Activated CD4-positive, alpha-beta memory T cell treated with anti-CD3 and anti-CD28 coated beads for 36 hours (primary cell): Measurements from ENCODE around the gene BCL6B. TPM values are rescaled to one million over a fixed set of nuclear protein-coding genes. Genes with fewer than 3 reads are reported as not detected.

Experiments used
- CTCF ChIA-PET: fragments of 350-600 bp; sonication (Branson Sonifier 250); formaldehyde crosslinking; loops from one replicate; lab custom pipeline; 2021; ENCODE audit warnings: antibody characterized with exemption, inconsistent platforms; lab: Charles Lee
- POLR2A ChIA-PET: fragments of 350-600 bp; sonication (Branson Sonifier 250); formaldehyde crosslinking; loops from one replicate; lab custom pipeline; 2021; ENCODE audit warnings: antibody characterized with exemption; lab: Charles Lee
- DNase-seq: peaks from one replicate; pipeline ENCODE4 v3.0.0-alpha.2; 2020
- H3K27ac Mint-ChIP-seq: one replicate; pipeline ENCODE4 v1.8.0; 2021; ENCODE audit warnings: mixed read lengths
- H3K27me3 Mint-ChIP-seq: one replicate; pipeline ENCODE4 v1.8.0; 2021; ENCODE audit warnings: mixed read lengths
- H3K36me3 Mint-ChIP-seq: one replicate; pipeline ENCODE4 v1.8.0; 2021; ENCODE audit warnings: mixed read lengths
- H3K4me1 Mint-ChIP-seq: one replicate; pipeline ENCODE4 v1.8.0; 2021; ENCODE audit warnings: low read depth, mixed read lengths
- H3K4me3 Mint-ChIP-seq: one replicate; pipeline ENCODE4 v1.8.0; 2021; ENCODE audit warnings: mild to moderate bottlenecking, mixed read lengths
- H3K9me3 Mint-ChIP-seq: one replicate; pipeline ENCODE4 v1.8.0; 2021; ENCODE audit warnings: mixed read lengths
- intact Hi-C: fragments of 100-400 bp; cut with micrococcal nuclease; formaldehyde crosslinking; loops from one replicate; pipeline ENCODE4 v1.15.1; 2023
- total RNA-seq, 2 experiments: library from RNA; stranded (reverse); gene quantifications; one replicate each; pipeline ENCODE4 v1.2.3, GENCODE V29; 2021

The BCL6B gene
- total RNA-seq, 2 experiments from 2014 or later: 0.53 to 1.3 TPM

DNA sequence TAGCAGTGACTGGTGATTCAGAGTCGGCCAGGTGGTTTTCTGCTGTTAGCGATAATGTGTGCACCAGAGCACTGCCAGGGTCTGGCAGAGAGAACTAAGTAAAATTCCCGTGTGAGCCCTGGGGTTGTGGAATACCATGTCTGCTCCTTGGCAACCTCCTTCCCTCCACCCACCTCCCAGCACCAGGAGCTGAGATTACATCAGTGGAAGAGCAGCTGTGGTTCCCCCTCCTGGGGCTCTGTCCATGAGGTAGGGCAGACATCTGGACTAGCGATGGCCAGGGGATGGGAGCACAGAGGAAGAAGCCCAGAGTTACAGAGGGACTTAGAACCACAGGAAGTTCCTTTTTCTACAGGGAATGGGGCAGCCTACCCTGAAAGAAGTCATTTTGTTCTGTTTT is 41.4 kb downstream of the BCL6B start:
- ChIA-PET POLR2A (interaction anchor here (0.9 kb wide), 1 partner anchor 17 kb away, joined by 3 read pairs; no protein-coding TSS in a partner anchor), CTCF (no interaction called here)
- Mint-ChIP-seq H3K4me1 (peaks cover 16% of the 10 kb centered on the region), H3K9me3 (peaks cover 21% of the 10 kb centered on the region), H3K4me3 (no peak overlapping the region), H3K36me3 (peaks cover 6% of the 10 kb centered on the region), H3K27me3 (peaks cover 17% of the 10 kb centered on the region), H3K27ac (no peak overlapping the region)
- DNase-seq: no peak
- intact Hi-C loops: no loop called here

GRCh38 chr17:7067198-7067597 is 44.3 kb downstream of the BCL6B start:
- POLR2A ChIA-PET: no interaction called here
- Mint-ChIP-seq H3K27me3 (peaks cover 17% of the 10 kb centered on the region), H3K9me3 (peaks cover 21% of the 10 kb centered on the region), H3K4me1 (no peaks in the 10 kb centered on the region), H3K27ac (no peak overlapping the region), H3K4me3 (no peak overlapping the region), H3K36me3 (peaks cover 6% of the 10 kb centered on the region)
- intact Hi-C loops: no loop called here
- no peak for DNase-seq
- CTCF ChIA-PET: interaction anchor here (0.7 to 1.3 kb wide), 2 partner anchors 10 to 70 kb away, joined by 4 to 5 read pairs; no protein-coding TSS in a partner anchor

- no peak for DNase-seq
- Mint-ChIP-seq H3K4me1 (no peaks in the 10 kb centered on the region), H3K27me3 (peaks cover 12% of the 10 kb centered on the region), H3K27ac (no peak overlapping the region), H3K4me3 (no peak overlapping the region), H3K36me3 (peaks cover 6% of the 10 kb centered on the region), H3K9me3 (peaks cover 21% of the 10 kb centered on the region)
- ChIA-PET POLR2A (no interaction called here), CTCF (interaction anchor here (1.3 kb wide), 1 partner anchor 69 kb away, joined by 4 read pairs; no protein-coding TSS in a partner anchor)
- intact Hi-C loops: no loop called here
Observed at GRCh38 chr17:7068268-7068667, 45.4 kb downstream of the BCL6B start.

GRCh38 chr17:7070712-7071111 is 47.9 kb downstream of the BCL6B start:
- peaks cover 1% of the 10 kb centered on the region for H3K27me3 Mint-ChIP-seq
- H3K27ac Mint-ChIP-seq: no peak overlapping the region
- intact Hi-C loops: no loop called here
- peaks cover 21% of the 10 kb centered on the region for H3K9me3 Mint-ChIP-seq
- POLR2A ChIA-PET: no interaction called here
- H3K4me1 Mint-ChIP-seq: no peaks in the 10 kb centered on the region
- CTCF ChIA-PET: interaction anchor here (0.6 to 0.7 kb wide), 2 partner anchors 11 to 21 kb away, joined by 3 to 4 read pairs; no protein-coding TSS in a partner anchor
- peaks cover 6% of the 10 kb centered on the region for H3K36me3 Mint-ChIP-seq
- DNase-seq: no peak
- H3K4me3 Mint-ChIP-seq: no peak overlapping the region

- CTCF ChIA-PET: no interaction called here
- POLR2A ChIA-PET: no interaction called here
- Mint-ChIP-seq H3K27ac (no peak overlapping the region), H3K4me3 (no peak overlapping the region), H3K4me1 (no peaks in the 10 kb centered on the region), H3K9me3 (peaks cover 18% of the 10 kb centered on the region), H3K36me3 (peaks cover 4% of the 10 kb centered on the region), H3K27me3 (no peaks in the 10 kb centered on the region)
- intact Hi-C loops: no loop called here
- no peak for DNase-seq
Observed at GRCh38 chr17:7072406-7072805, 49.6 kb downstream of the BCL6B start.

DNA sequence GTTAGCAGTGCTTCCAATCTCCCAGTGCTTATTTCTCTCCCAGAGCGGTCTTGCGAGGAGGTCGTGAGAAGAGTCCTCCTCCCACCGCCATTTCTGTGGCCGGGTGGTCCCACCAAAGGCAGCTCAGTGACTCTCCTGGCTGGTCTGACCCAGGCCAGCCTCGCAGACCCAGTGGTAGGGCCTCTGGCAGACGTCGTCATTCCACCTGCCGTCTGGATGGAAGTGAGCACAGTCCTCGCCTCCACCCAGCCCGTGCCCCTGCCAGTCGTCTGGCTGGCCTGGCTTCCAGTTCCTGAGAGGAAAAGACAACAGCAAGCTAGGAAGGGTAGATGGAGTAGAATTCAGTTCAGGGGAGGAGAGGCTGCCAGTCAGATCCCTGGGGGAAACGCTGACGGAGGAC is 52.1 kb downstream of the BCL6B start:
- no peaks in the 10 kb centered on the region for H3K9me3 Mint-ChIP-seq
- intact Hi-C loops: no loop called here
- POLR2A ChIA-PET: no interaction called here
- CTCF ChIA-PET: interaction anchor here (1.5 kb wide), 1 partner anchor 231 kb away, joined by 4 read pairs; no protein-coding TSS in a partner anchor
- no peak overlapping the region for H3K4me3 Mint-ChIP-seq
- no peaks in the 10 kb centered on the region for H3K36me3 Mint-ChIP-seq
- H3K27me3 Mint-ChIP-seq: no peaks in the 10 kb centered on the region
- no peaks in the 10 kb centered on the region for H3K4me1 Mint-ChIP-seq
- DNase-seq: no peak
- H3K27ac Mint-ChIP-seq: no peak overlapping the region

- CTCF ChIA-PET: no interaction called here
- H3K27me3 Mint-ChIP-seq: no peaks in the 10 kb centered on the region
- no peak overlapping the region for H3K4me3 Mint-ChIP-seq
- H3K9me3 Mint-ChIP-seq: no peaks in the 10 kb centered on the region
- H3K4me1 Mint-ChIP-seq: peaks cover 19% of the 10 kb centered on the region
- H3K27ac Mint-ChIP-seq: no peak overlapping the region
- POLR2A ChIA-PET: no interaction called here
- intact Hi-C loops: no loop called here
- DNase-seq: no peak
- H3K36me3 Mint-ChIP-seq: no peaks in the 10 kb centered on the region
Observed at GRCh38 chr17:7077911-7078546, 55.2 kb downstream of the BCL6B start.

DNA sequence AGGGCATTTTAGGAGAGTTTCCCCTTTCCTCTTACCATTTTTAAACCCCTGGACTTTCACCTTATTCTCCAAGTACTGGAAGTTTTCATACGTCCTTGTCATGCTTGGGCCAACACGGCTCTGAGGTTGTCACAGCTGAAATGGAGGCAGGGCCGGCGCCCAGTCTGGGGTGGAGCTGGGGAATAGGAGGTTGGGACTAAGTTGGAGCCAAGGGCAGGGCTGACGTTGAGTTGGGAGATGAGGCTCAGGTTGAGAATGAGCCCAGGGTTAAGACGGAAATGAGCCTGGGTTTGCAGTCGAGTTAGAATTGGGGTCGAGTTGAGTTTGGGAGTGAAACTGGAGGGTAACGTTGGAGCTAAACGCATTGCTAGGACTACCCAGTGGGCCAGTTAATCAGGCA is 55.9 kb downstream of the BCL6B start:
- intact Hi-C loops: no loop called here
- no peak overlapping the region for H3K27ac Mint-ChIP-seq
- H3K27me3 Mint-ChIP-seq: no peaks in the 10 kb centered on the region
- H3K4me1 Mint-ChIP-seq: peaks cover 24% of the 10 kb centered on the region
- no peaks in the 10 kb centered on the region for H3K36me3 Mint-ChIP-seq
- ChIA-PET CTCF (interaction anchor here (1.1 kb wide), 1 partner anchor 57 kb away, joined by 3 read pairs; no protein-coding TSS in a partner anchor), POLR2A (no interaction called here)
- H3K9me3 Mint-ChIP-seq: no peaks in the 10 kb centered on the region
- no peak overlapping the region for H3K4me3 Mint-ChIP-seq
- DNase-seq: no peak

Other genes with a start within 250 kb of the BCL6B start
- gene FBXO39, start 246.8 kb upstream of the BCL6B start, total RNA-seq: not detected
- gene TEKT1, start 191.3 kb upstream of the BCL6B start, total RNA-seq: not detected
- not detected for gene ALOX12, start 27.0 kb upstream of the BCL6B start, total RNA-seq
- gene RNASEK, start 10.4 kb upstream of the BCL6B start, total RNA-seq: 100 to 1,000 TPM; 175 to 180 TPM
- gene SLC16A13, start 13.0 kb downstream of the BCL6B start, total RNA-seq: 10 to 100 TPM; 10.4 to 10.7 TPM
- gene SLC16A11, start 21.0 kb downstream of the BCL6B start, total RNA-seq: 1 to 10 TPM; 1.4 to 1.5 TPM
- not detected for gene CLEC10A, start 57.2 kb downstream of the BCL6B start, total RNA-seq
- not detected for gene ASGR2, start 91.8 kb downstream of the BCL6B start, total RNA-seq
- gene ASGR1, start 156.3 kb downstream of the BCL6B start, total RNA-seq: 1 to 10 TPM in 1 of 2 experiments, under 1 TPM in 1; 0.76 to 1.2 TPM
- gene DLG4, start 196.8 kb downstream of the BCL6B start, total RNA-seq: 1 to 10 TPM; 7.9 to 8.4 TPM
- 100 to 1,000 TPM; 332 to 340 TPM for gene ACADVL, start 196.9 kb downstream of the BCL6B start, total RNA-seq
- 10 to 100 TPM; 44.7 to 48.2 TPM for gene DVL2, start 211.5 kb downstream of the BCL6B start, total RNA-seq
- gene PHF23, start 216.4 kb downstream of the BCL6B start, total RNA-seq: 10 to 100 TPM; 24.0 to 28.7 TPM
- 100 to 1,000 TPM; 188 to 199 TPM for gene GABARAP, start 219.4 kb downstream of the BCL6B start, total RNA-seq
- gene CTDNEP1, start 228.7 kb downstream of the BCL6B start, total RNA-seq: 100 to 1,000 TPM; 155 to 164 TPM
- gene ELP5, start 229.2 kb downstream of the BCL6B start, total RNA-seq: 10 to 100 TPM; 49.6 to 52.4 TPM
- 1 to 10 TPM; 1.5 to 1.6 TPM for gene CLDN7, start 239.4 kb downstream of the BCL6B start, total RNA-seq